ENCODE results near the gene PRSS8. TPM values are rescaled to one million over a fixed set of nuclear protein-coding genes. Genes with fewer than 3 reads are reported as not detected.

PRSS8 gene
- total and polyA plus RNA-seq, 2 donors (not counting 3 experiments of a cell fraction or from before 2014, with no cell fraction given), result 0.12 TPM; not detected in 1

DNA sequence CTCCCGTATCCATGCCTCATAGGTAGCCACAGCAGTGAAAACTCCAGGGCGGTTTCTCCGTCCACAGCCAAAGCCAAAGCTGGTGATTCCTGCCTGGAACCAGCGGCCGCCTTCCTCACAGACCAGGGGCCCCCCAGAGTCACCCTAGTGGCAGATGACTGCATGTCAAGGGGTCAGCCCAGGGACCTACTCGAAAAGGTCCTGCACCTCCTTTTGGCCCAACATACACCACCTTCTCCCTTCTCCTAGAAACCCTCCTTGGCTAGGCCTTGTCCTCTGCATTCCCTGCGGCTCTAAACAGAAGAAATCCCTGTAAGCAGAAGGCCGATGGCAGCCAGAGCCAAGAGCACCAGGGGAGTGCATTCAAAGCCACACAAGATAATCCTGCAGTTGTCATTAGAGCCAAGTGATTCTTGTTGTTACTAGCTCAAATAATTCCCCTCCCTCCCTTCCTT, 8.2 kb upstream of the PRSS8 start:
- FAIRE-seq, result no peak
- H3K4me1 ChIP-seq (ENCODE audit: control insufficient read depth, extremely low read depth, insufficient read depth, low read length), result peaks cover 13% of the 10 kb centered on the region
- BruUV-seq (replicated peaks), result no TSS peak
- no peaks in the 10 kb centered on the region for H3K9me1 ChIP-seq (replicated peaks; ENCODE audit: control insufficient read depth, extremely low read depth, insufficient read depth, low read length)
- no peaks in the 10 kb centered on the region for H3K79me2 ChIP-seq (ENCODE audit: control insufficient read depth, insufficient read depth, low read length)
- ChIA-PET POLR2A (interaction anchor here (2.7 kb wide), 2 partner anchors 26 to 36 kb away, joined by 31 to 37 read pairs; partner anchors contain the start of genes FUS and KAT8), CTCF (interaction anchor here (0.7 to 2.1 kb wide), 6 partner anchors 8 to 299 kb away, joined by 3 to 12 read pairs (median 4); partner anchors contain the start of gene ZNF843)
- TF ChIP-seq GATA2 (IDR thresholded peaks at IDR 0.05; ENCODE audit: insufficient read depth, insufficient read length, low read depth, low read length), result no peak
- TF ChIP-seq, protein P1, sequence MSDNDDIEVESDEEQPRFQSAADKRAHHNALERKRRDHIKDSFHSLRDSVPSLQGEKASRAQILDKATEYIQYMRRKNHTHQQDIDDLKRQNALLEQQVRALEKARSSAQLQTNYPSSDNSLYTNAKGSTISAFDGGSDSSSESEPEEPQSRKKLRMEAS (IDR thresholded peaks at IDR 0.05; ENCODE audit: insufficient read depth, insufficient read length), result no peak
- no peak for TF ChIP-seq MYC (IDR thresholded peaks at IDR 0.05; ENCODE audit: low read depth, low read length)
- no peak for TF ChIP-seq FOS (IDR thresholded peaks at IDR 0.05; ENCODE audit: borderline replicate concordance, insufficient read depth, low read length)
- no peak for TF ChIP-seq POLR2A (IDR thresholded peaks at IDR 0.05; ENCODE audit: low read depth, low read length)
- no peak for TF ChIP-seq EZH2 (IDR thresholded peaks at IDR 0.05; ENCODE audit: borderline replicate concordance, low read depth, low read length, severe bottlenecking)
- TF ChIP-seq, protein P2, sequence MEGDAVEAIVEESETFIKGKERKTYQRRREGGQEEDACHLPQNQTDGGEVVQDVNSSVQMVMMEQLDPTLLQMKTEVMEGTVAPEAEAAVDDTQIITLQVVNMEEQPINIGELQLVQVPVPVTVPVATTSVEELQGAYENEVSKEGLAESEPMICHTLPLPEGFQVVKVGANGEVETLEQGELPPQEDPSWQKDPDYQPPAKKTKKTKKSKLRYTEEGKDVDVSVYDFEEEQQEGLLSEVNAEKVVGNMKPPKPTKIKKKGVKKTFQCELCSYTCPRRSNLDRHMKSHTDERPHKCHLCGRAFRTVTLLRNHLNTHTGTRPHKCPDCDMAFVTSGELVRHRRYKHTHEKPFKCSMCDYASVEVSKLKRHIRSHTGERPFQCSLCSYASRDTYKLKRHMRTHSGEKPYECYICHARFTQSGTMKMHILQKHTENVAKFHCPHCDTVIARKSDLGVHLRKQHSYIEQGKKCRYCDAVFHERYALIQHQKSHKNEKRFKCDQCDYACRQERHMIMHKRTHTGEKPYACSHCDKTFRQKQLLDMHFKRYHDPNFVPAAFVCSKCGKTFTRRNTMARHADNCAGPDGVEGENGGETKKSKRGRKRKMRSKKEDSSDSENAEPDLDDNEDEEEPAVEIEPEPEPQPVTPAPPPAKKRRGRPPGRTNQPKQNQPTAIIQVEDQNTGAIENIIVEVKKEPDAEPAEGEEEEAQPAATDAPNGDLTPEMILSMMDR (IDR thresholded peaks at IDR 0.05; ENCODE audit: extremely low read depth in 1 of 2, insufficient read depth in 1 of 2, low read depth in 1 of 2, low read length in 2 of 2), result no peak
- TF ChIP-seq JUN (IDR thresholded peaks at IDR 0.05; ENCODE audit: borderline replicate concordance, insufficient read depth, insufficient read length, low read depth), result no peak
- no peak for TF ChIP-seq POLR2AphosphoS5 (IDR thresholded peaks at IDR 0.05; ENCODE audit: insufficient read depth, low read depth, low read length)
- dilution Hi-C loops (cut with MboI; ENCODE audit: extremely low pct_ligation_motif_present, low sequenced_read_pairs), result no loop called here
- no peaks in the 10 kb centered on the region for H3K9me3 ChIP-seq (replicated peaks; ENCODE audit: control insufficient read depth, insufficient read depth, low read length)
- H3K4me3 ChIP-seq (replicated peaks in 1 of 3; ENCODE audit: insufficient read depth in 1 of 3, low read depth in 1 of 3, low read length in 3 of 3), result no peak overlapping the region
- H2AFZ ChIP-seq (ENCODE audit: low read depth, low read length), result no peak overlapping the region
- no peaks in the 10 kb centered on the region for H3K36me3 ChIP-seq (ENCODE audit: control insufficient read depth in 2 of 2, extremely low read depth in 1 of 2, insufficient read depth in 2 of 2, low read length in 2 of 2)
- H3K9ac ChIP-seq (replicated peaks; ENCODE audit: extremely low read depth, insufficient read depth, low read length), result no peak overlapping the region
- H3K4me2 ChIP-seq (ENCODE audit: insufficient read depth, low read length), result no peak overlapping the region
- H3K27ac ChIP-seq (ENCODE audit: insufficient read depth, low read depth, low read length), result no peak overlapping the region
- intact Hi-C loops (cut with micrococcal nuclease), result loop anchor here (2.0 to 5.0 kb wide), 2 partner anchors 36 to 725 kb away; partner anchors contain the start of gene BCKDK
- DNase-seq (ENCODE audit: low read depth, low spot score), result no peak
- H3K27me3 ChIP-seq (ENCODE audit: control insufficient read depth in 2 of 2, insufficient read depth in 2 of 2, low read length in 2 of 2), result peaks cover 15 to 21% of the 10 kb centered on the region in 2 experiments
- no peaks in the 10 kb centered on the region for H4K20me1 ChIP-seq (replicated peaks; ENCODE audit: control insufficient read depth, extremely low read depth, insufficient read depth, low read length)

All from endothelial cell of umbilical vein (primary cell).